Small intestine (tissue), 7 donors: Measurements from ENCODE around the gene CACNA1S. TPM values are rescaled to one million over a fixed set of nuclear protein-coding genes. Genes with fewer than 3 reads are reported as not detected.

ENCODE experiments used
- DNase-seq, 2 donors: peaks; one replicate each; pipeline versions ENCODE4 v3.0.0 to v3.0.0-alpha.2; 2013
- FAIRE-seq: peaks from 2 replicates; lab custom pipeline; 2012; peaks lifted over from hg19 to GRCh38; lab: Jason Lieb, UNC
- H3K27ac ChIP-seq, 3 donors: one replicate each; pipeline ENCODE4 v1.5.1; 2013; ENCODE audit warnings: low read length in 2 of 3, mild to moderate bottlenecking in 2 of 3, control low read depth in 1 of 3, inconsistent platforms in 1 of 3, low read depth in 1 of 3, moderate library complexity in 1 of 3
- H3K27me3 ChIP-seq, 3 donors: one replicate each; pipeline ENCODE4 v1.6.1; 2013; ENCODE audit warnings: low read length in 3 of 3, inconsistent platforms in 1 of 3; ENCODE audit not compliant: control insufficient read depth in 3 of 3, insufficient read depth in 3 of 3
- H3K36me3 ChIP-seq, 3 donors: one replicate each; pipeline ENCODE4 v1.6.1; 2013; ENCODE audit warnings: low read length in 3 of 3, inconsistent platforms in 1 of 3, low read depth in 1 of 3, mild to moderate bottlenecking in 1 of 3, moderate library complexity in 1 of 3; ENCODE audit not compliant: control insufficient read depth in 3 of 3, insufficient read depth in 2 of 3
- H3K4me1 ChIP-seq, 3 donors: one replicate each; pipeline ENCODE4 v1.6.1; 2013; ENCODE audit warnings: low read length in 2 of 3, inconsistent platforms in 1 of 3, low read depth in 1 of 3, mild to moderate bottlenecking in 1 of 3, moderate library complexity in 1 of 3; ENCODE audit not compliant: control insufficient read depth in 3 of 3, insufficient read depth in 2 of 3
- H3K4me3 ChIP-seq, 3 donors: one replicate each; pipeline ENCODE4 v1.5.1; 2013; ENCODE audit warnings: low read length in 3 of 3, control low read depth in 1 of 3, inconsistent platforms in 1 of 3, low read depth in 1 of 3, mild to moderate bottlenecking in 1 of 3, moderate library complexity in 1 of 3
- H3K9me3 ChIP-seq, 2 donors: one replicate each; pipeline ENCODE4 v1.6.1; 2013; ENCODE audit warnings: low read depth in 1 of 2, low read length in 1 of 2; ENCODE audit not compliant: control insufficient read depth in 2 of 2, insufficient read depth in 1 of 2
- WGBS, 3 donors: extraction: QIAGEN DNeasy Blood & Tissue Kit; methylation state at CpG; one replicate each; pipeline ENCODE4 v1.1.7; 2013; 5-methylcytosine and 5-hydroxymethylcytosine counted together
- polyA plus RNA-seq, 4 donors: library from polyadenylated mRNA; stranded (reverse) in 3 of 4; unstranded in 1 of 4; fragments of 200-250 nt in 3 of 4; fragments of 120-200 nt in 1 of 4; gene quantifications; one replicate each; pipeline versions ENCODE4 v1.2.1 to v1.2.3, GENCODE V29; 2013
- donor health status: healthy with polysubstance abuse.
- donor health status: control.
- donor health status: control.
- donor health status: Bipolar disorder and iron deficiency.
- donor health status: healthy.

CACNA1S gene
- polyA plus RNA-seq, 4 donors = 0.01 to 0.24 TPM; not detected in 2

DNA sequence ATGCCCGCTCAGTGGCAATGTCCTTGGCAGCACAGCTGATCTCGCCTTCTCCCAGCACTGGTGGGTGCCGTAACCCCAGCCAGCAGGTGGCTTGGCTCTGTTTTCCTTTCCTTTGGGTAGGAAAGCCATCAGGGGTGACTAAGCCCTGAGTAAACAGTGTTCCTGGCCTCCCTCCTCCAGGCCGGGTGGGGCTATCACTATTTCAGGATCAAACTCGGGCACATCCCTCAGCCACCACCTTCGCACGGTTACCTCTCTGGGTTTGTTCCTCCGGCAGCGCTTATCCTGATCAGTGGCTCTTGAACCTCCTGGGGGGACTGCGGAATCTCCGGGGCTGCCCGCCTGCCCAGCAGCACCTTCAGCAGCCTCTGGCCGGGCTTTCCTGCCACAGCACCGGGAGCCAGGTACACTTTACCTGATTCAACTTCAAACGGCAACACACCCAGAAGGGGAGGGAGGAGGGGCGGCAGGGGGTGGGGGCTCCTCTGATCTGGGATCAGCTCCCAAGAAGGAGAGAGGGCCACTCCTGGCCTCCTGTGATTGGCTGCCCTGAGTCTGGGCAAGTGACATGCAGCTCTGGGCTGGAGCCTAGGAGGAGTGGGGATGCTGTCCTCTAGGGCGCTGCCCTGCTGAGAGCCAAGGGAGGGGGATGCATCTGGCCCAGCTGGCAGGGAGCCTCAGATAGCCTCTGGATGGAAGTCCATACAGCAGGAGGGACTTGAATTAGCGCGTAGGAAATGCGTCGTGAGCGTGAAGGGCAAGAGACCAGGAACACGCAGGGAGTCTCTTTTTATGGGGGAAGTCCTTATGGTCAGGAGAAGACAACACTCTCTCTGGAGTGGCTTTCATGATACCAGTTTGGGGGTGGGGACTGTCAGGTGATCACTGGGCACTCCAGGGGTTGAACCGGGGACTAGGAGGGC is 14.9 kb upstream of the CACNA1S start, which contains the start of gene ASCL5:
Gene ASCL5, minus strand, starts transcription at position 353 of the 923 bp plus-strand sequence. CDS start 11,812 bp downstream, outside the sequence.
- H3K27ac ChIP-seq = no peak within 1 kb of the TSS
- peaks cover 0 to 6% (median 0%) of the 10 kb centered on the region in 3 donors for H3K4me1 ChIP-seq
- H3K9me3 ChIP-seq = no peaks in the 10 kb centered on the region
- H3K36me3 ChIP-seq = no peaks in the 10 kb centered on the region
- no peak for FAIRE-seq
- DNase-seq = peak; percentile 61 to 70
- H3K4me3 ChIP-seq = no peak within 1 kb of the TSS
- WGBS, 3 donors = 35 to 67% (median 45%) methylated on average over 20 to 24 of the region's 24 CpGs
- peaks cover 0 to 5% (median 4%) of the 10 kb centered on the region in 3 donors for H3K27me3 ChIP-seq

DNA sequence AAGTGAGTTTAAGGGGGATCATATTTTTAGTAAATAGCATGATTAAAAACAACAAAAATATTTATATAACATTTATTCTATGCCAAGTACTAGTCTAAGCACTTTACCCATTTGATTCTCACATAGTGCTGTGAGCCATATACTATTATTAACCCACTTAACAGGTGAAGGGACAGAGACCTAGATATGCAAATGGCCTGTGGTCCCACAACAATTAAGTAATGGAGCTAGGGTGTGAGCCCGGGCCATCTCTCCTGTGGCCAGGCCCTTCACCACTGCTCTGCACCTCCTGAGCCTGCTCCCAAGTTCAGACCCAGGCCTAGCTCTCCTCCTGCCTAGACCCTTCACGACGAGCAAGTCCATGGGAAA is 14.2 kb upstream of the CACNA1S start:
- no peak for DNase-seq
- Histone ChIP-seq H3K27me3 (peaks cover 0 to 7% (median 4%) of the 10 kb centered on the region in 3 donors), H3K36me3 (no peaks in the 10 kb centered on the region), H3K4me1 (peaks cover 0 to 6% (median 0%) of the 10 kb centered on the region in 3 donors), H3K9me3 (no peaks in the 10 kb centered on the region), H3K27ac (no peak overlapping the region), H3K4me3 (no peak overlapping the region)
- WGBS, 3 donors = 31 to 64% (median 33%) methylated on average over 3 of the region's 3 CpGs
- FAIRE-seq = no peak

DNA sequence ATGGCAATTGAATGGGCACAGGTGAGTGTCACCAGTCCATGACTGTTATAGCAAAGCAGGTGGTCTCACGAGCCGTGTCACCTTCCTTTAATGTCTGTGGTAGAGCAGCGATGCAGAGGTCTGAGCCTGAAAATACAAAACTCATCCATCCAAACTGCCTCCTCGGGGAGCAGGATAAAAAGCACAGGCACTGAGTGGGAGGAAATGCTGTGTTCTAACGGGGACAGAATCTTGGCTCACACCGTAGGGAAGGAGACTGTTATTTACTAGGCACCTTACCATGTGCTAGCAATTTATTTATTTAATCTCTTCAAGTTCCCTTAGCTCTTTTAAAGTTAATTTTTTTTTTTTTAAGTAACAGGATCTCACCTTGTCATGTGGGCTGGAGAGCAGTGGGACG is 13.6 kb upstream of the CACNA1S start:
- no peak for FAIRE-seq
- Histone ChIP-seq H3K9me3 (no peaks in the 10 kb centered on the region), H3K4me1 (peaks cover 0 to 6% (median 0%) of the 10 kb centered on the region in 3 donors), H3K27ac (no peak overlapping the region), H3K36me3 (no peaks in the 10 kb centered on the region), H3K27me3 (peaks cover 0 to 8% (median 4%) of the 10 kb centered on the region in 3 donors), H3K4me3 (no peak overlapping the region)
- 67 to 74% (median 73%) methylated on average over 7 of the region's 7 CpGs for WGBS, 3 donors
- no peak for DNase-seq

DNA sequence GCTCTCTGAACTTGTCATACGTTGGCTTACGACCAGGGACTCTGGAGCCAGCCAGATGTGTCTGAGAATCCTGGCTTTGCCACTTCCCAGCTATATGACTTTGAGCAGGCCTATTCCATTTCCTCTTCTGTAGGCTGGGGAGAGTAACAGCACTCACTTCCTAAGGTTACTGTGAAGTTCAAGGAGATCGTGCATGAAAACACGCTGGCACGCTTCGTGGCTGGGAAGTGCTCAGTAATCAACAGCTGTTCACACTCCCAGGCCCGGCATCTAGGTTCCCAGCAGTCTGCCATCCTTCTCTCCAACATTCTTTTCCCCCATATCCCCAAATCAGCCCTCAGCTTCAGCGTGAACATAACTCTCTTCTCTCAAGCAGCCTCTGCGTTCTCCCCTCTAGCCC is 12.8 kb upstream of the CACNA1S start:
- FAIRE-seq (no peak), DNase-seq (no peak)
- no peak overlapping the region for H3K4me3 ChIP-seq
- H3K9me3 ChIP-seq = no peaks in the 10 kb centered on the region
- peaks cover 0 to 6% (median 0%) of the 10 kb centered on the region in 3 donors for H3K4me1 ChIP-seq
- H3K27ac ChIP-seq = no peak overlapping the region
- H3K36me3 ChIP-seq = no peaks in the 10 kb centered on the region
- 67 to 89% (median 79%) methylated on average over 9 of the region's 9 CpGs for WGBS, 3 donors
- peaks cover 0 to 16% (median 4%) of the 10 kb centered on the region in 3 donors for H3K27me3 ChIP-seq

DNA sequence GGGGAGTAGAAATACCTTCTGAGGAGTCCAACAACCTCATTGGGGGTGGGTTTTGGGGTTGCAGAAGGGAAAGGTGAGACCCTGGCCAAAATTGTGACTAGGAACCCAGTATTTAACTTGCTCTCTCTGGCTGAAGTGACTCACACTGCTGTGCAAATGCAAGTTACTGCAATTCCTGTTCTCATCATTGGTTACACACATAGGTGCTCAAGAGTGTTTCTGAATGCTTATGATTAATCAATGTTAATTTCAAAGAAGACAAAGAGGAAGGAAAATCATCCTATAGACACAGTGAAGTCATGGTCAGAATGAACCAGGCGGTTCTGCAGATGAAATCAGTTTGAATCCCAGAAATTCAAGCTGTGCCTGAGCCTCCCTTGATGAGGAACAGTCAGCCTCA is 11.6 kb upstream of the CACNA1S start:
- no peak overlapping the region for H3K27ac ChIP-seq
- H3K27me3 ChIP-seq = peaks cover 0 to 25% (median 4%) of the 10 kb centered on the region in 3 donors
- no peaks in the 10 kb centered on the region for H3K36me3 ChIP-seq
- WGBS, 3 donors = 87 to 94% (median 88%) methylated on average over 1 of the region's 1 CpG
- peaks cover 0 to 6% (median 0%) of the 10 kb centered on the region in 3 donors for H3K4me1 ChIP-seq
- DNase-seq (no peak), FAIRE-seq (no peak)
- no peak overlapping the region for H3K4me3 ChIP-seq
- no peaks in the 10 kb centered on the region for H3K9me3 ChIP-seq

DNA sequence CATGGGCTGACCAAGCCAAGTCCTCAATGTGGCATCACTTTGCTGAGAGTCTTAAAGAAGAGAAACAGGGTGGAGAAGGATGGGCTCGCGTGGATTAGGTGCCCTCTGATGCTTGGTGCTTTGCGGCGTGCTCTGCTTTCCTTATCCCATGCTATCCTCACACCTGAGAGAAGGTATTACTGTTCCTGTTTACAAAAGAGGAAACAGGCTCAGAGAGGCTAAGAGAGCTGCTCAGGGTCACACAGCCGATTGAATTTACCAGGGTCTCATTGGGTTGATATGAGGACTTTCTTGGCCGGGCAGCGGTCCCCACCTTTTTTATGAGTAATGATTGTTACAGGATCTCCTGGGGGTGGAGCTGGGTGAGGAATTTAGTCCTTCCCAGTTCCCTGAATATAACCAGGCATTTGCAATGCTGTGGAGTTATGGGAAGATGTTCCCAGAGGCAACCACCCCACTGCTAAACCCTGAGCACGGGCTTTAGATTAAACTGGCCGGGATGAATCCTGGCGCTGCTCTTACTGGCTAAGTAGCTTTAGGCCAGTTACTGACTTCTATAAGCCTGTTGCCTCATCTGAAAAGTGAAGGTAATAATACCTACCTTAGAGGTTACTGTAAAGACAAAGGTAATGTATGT is 10.2 kb upstream of the CACNA1S start:
- Histone ChIP-seq H3K36me3 (no peaks in the 10 kb centered on the region), H3K27me3 (peaks cover 0 to 25% (median 4%) of the 10 kb centered on the region in 3 donors), H3K27ac (no peak overlapping the region), H3K9me3 (no peaks in the 10 kb centered on the region), H3K4me3 (no peak overlapping the region), H3K4me1 (peaks cover 0 to 6% (median 0%) of the 10 kb centered on the region in 3 donors)
- 86 to 90% (median 90%) methylated on average over 10 of the region's 10 CpGs for WGBS, 3 donors
- FAIRE-seq = no peak
- no peak for DNase-seq

DNA sequence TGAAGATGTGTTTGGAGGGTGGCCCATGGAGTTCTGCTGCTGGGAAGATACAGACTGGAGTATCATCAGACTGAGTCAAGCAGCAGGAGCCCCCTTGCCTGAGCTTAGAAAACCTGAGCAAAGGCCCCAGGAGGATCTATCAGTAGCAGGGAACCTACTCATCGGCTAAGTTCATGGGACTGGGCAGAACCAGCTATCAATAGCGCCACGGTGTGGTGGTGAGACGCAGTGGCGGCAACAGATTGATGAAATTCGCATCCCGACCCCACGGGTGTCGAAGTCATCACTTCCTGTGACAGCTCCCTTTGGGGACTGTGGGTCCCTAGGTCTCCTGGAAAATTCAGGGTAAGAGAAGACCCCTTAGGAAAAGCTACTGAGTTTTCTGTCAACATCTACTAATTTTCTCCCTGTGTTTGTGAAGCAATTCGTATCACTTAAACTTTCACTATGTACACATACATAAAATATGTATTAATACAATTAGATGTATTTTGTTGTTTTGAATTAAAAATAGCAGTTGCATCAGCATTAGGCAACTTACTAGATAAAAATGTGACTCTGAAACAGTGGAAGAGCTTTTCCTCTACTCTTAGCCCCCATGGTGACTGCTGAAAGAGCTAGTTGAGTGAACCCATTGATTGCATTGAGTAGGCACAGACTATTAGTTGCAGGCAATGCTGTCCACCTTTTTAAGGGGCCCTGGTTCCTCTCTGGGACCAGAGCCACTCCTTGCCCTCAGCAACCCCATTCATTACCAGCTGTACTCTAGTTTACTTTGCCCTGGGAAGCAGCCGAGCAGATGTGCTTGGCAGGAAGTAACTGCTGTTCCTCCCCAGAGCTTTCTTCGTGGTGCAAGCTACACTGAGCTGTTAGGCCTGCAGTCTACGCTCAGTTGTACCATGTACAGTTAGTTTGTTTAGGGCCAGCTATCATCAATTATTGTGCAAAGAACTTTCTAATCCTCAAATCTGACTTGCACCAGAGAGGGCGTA is 7.3 kb upstream of the CACNA1S start:
- WGBS, 3 donors = 24 to 27% (median 27%) methylated on average over 14 of the region's 14 CpGs
- DNase-seq = peak; percentile 26 to 52
- Histone ChIP-seq H3K4me1 (peaks cover 0 to 2% (median 0%) of the 10 kb centered on the region in 3 donors), H3K36me3 (no peaks in the 10 kb centered on the region), H3K4me3 (no peak overlapping the region), H3K9me3 (no peaks in the 10 kb centered on the region), H3K27me3 (peaks cover 0 to 42% (median under 1%) of the 10 kb centered on the region in 3 donors), H3K27ac (no peak overlapping the region)
- no peak for FAIRE-seq
